HCT116 (cell line): ENCODE data around the gene SSNA1. TPM values are rescaled to one million over a fixed set of nuclear protein-coding genes. Genes with fewer than 3 reads are reported as not detected.

Experiments used
- ATAC-seq: fragments of 200-7000 bp; cut with Tn5 transposase; 2 replicates; pipeline ENCODE4 v1.9.1; 2020; ENCODE audit warnings: mild to moderate bottlenecking, moderate library complexity
- BruUV-seq: library from RNA; stranded (reverse); fragments of 400-500 nt; replicated peaks from 2 replicates; lab custom pipeline; 2021; lab: Mats Ljungman, UMichigan
- CTCF ChIA-PET: fragments of 300-600 bp; sonication (Branson Sonifier 250); formaldehyde crosslinking; loops from one replicate; lab custom pipeline; 2021; ENCODE audit warnings: antibody characterized with exemption; lab: Charles Lee
- POLR2A ChIA-PET: fragments of 300-600, 350-600 bp; sonication (Branson Sonifier 250); formaldehyde crosslinking; loops from one replicate; lab custom pipeline; 2021; ENCODE audit warnings: antibody characterized with exemption; lab: Charles Lee
- RAD21 ChIA-PET, 2 experiments: fragments of 300-600 bp; sonication (Branson Sonifier 250); formaldehyde crosslinking; loops; one replicate each; lab custom pipeline; 2023; ENCODE audit warnings: low total read pairs in 2 of 2; ENCODE audit not compliant: uncharacterized antibody in 2 of 2, unreplicated experiment in 2 of 2, low non-redundant PET in 1 of 2; lab: Charles Lee
- DNase-seq: peaks from one replicate; pipeline ENCODE4 v3.0.0-alpha.2; 2010; ENCODE audit warnings: low read depth, low spot score
- H2AFZ ChIP-seq: fragments of 200-600 bp; shearing (Covaris generic), sonication (generic); 2 replicates; pipeline ENCODE4 v1.6.1; 2017; ENCODE audit warnings: low read depth, mixed run types, mixed read lengths, antibody characterized with exemption, low read length; ENCODE audit not compliant: poor library complexity, severe bottlenecking
- H3K27ac ChIP-seq: 2 replicates; pipeline ENCODE4 v1.5.1; 2012; ENCODE audit warnings: low read depth, low read length
- H3K27me3 ChIP-seq: fragments of 200-600 bp; sonication (generic); 2 replicates; pipeline ENCODE4 v1.6.1; 2016; ENCODE audit warnings: mixed run types, low read length, mixed read lengths; ENCODE audit not compliant: insufficient read depth
- H3K36me3 ChIP-seq, 2 experiments: fragments of 200-500 bp in 1 of 2; fragments of 200-600 bp in 1 of 2; sonication (Bioruptor generic) in 1 of 2; sonication (generic) in 1 of 2; 2 replicates each; pipeline versions ENCODE4 v1.5.1 to v1.6.1; 2014 to 2016; ENCODE audit warnings: low read length in 2 of 2, inconsistent platforms in 1 of 2, mixed read lengths in 1 of 2, mixed run types in 1 of 2; ENCODE audit not compliant: insufficient read depth in 2 of 2, control insufficient read depth in 1 of 2
- H3K4me1 ChIP-seq, 2 experiments: fragments of 200-600 bp in 1 of 2; sonication (generic) in 1 of 2; 2 replicates each; pipeline versions ENCODE4 v1.5.1 to v1.6.1; 2012 to 2017; ENCODE audit warnings: low read length in 2 of 2, inconsistent platforms in 1 of 2, mild to moderate bottlenecking in 1 of 2, mixed read lengths in 1 of 2, mixed run types in 1 of 2, moderate library complexity in 1 of 2; ENCODE audit not compliant: insufficient read depth in 2 of 2, control insufficient read depth in 1 of 2
- H3K4me2 ChIP-seq: fragments of 200-600 bp; sonication (generic); 2 replicates; pipeline ENCODE4 v1.6.1; 2017; ENCODE audit warnings: mixed run types, low read length, mixed read lengths
- H3K4me3 ChIP-seq, 2 experiments: fragments of 200-600 bp in 1 of 2; sonication (generic) in 1 of 2; replicated peaks in 1 of 2; 2 replicates each; pipeline ENCODE4 v1.5.1; 2011 to 2016; ENCODE audit warnings: low read length in 2 of 2, control low read depth in 1 of 2, low read depth in 1 of 2, mild to moderate bottlenecking in 1 of 2, mixed read lengths in 1 of 2, mixed run types in 1 of 2
- H3K79me2 ChIP-seq: fragments of 200-600 bp; sonication (generic); 2 replicates; pipeline ENCODE4 v1.6.1; 2017; ENCODE audit warnings: mild to moderate bottlenecking, mixed run types, low read length, moderate library complexity, mixed read lengths; ENCODE audit not compliant: insufficient read depth
- H3K9ac ChIP-seq: fragments of 200-600 bp; sonication (generic); 2 replicates; pipeline ENCODE4 v1.6.1; 2016; ENCODE audit warnings: low read length, mixed read lengths
- H3K9me2 ChIP-seq: fragments of 200-600 bp; sonication (generic), shearing (Covaris generic); 2 replicates; pipeline ENCODE4 v1.6.1; 2017; ENCODE audit warnings: mixed run types, mild to moderate bottlenecking, moderate library complexity; ENCODE audit not compliant: insufficient read depth
- H3K9me3 ChIP-seq, 2 experiments: fragments of 200-500 bp in 1 of 2; fragments of 200-600 bp in 1 of 2; sonication (Bioruptor generic) in 1 of 2; sonication (generic) in 1 of 2; 2 replicates each; pipeline ENCODE4 v1.6.1; 2014 to 2017; ENCODE audit warnings: low read length in 2 of 2, mixed read lengths in 2 of 2, inconsistent platforms in 1 of 2, low read depth in 1 of 2, mild to moderate bottlenecking in 1 of 2, mixed run types in 1 of 2, moderate library complexity in 1 of 2; ENCODE audit not compliant: control insufficient read depth in 1 of 2, insufficient read depth in 1 of 2
- H4K20me1 ChIP-seq: fragments of 200-600 bp; sonication (generic), shearing (Covaris generic); 2 replicates; pipeline ENCODE4 v1.6.1; 2017; ENCODE audit warnings: mixed run types, mild to moderate bottlenecking, moderate library complexity; ENCODE audit not compliant: insufficient read depth
- ATF3 ChIP-seq: IDR thresholded peaks from 2 replicates; pipeline ENCODE4 v1.6.1; 2012
- CBX3 ChIP-seq: IDR thresholded peaks from 2 replicates; pipeline ENCODE4 v1.6.1; 2012; ENCODE audit warnings: low read depth
- CTCF ChIP-seq, 3 experiments: fragments of 200-600 bp in 1 of 3; sonication (generic) in 1 of 3; IDR thresholded peaks in 2 of 3; conservative IDR thresholded peaks in 1 of 3; 2 replicates each; pipeline ENCODE4 v1.5.1; 2012 to 2017; ENCODE audit warnings: low read depth in 2 of 3, low read length in 2 of 3, antibody characterized with exemption in 1 of 3, borderline replicate concordance in 1 of 3, control low read depth in 1 of 3, mild to moderate bottlenecking in 1 of 3, mixed read lengths in 1 of 3, mixed run types in 1 of 3, moderate library complexity in 1 of 3; ENCODE audit not compliant: insufficient read depth in 1 of 3
- EGR1 ChIP-seq: IDR thresholded peaks from 2 replicates; pipeline ENCODE4 v1.6.1; 2012; ENCODE audit warnings: low read depth
- FOSL1 ChIP-seq: IDR thresholded peaks from 2 replicates; pipeline ENCODE4 v1.6.1; 2012; ENCODE audit warnings: low read depth
- JUND ChIP-seq: IDR thresholded peaks from 2 replicates; pipeline ENCODE4 v1.6.1; 2012
- POLR2A ChIP-seq: IDR thresholded peaks from 2 replicates; pipeline ENCODE4 v1.7.0; 2011; ENCODE audit warnings: borderline replicate concordance; ENCODE audit not compliant: insufficient read depth, insufficient read length; ENCODE audit errors: extremely low read depth
- POLR2AphosphoS5 ChIP-seq: IDR thresholded peaks from 2 replicates; pipeline ENCODE4 v1.6.1; 2011; ENCODE audit warnings: mild to moderate bottlenecking, low read depth, low read length, moderate library complexity
- RAD21 ChIP-seq: IDR thresholded peaks from 2 replicates; pipeline ENCODE4 v1.6.1; 2012; ENCODE audit warnings: low read depth, mild to moderate bottlenecking
- SIN3A ChIP-seq: IDR thresholded peaks from 2 replicates; pipeline ENCODE4 v1.6.1; 2012; ENCODE audit warnings: low read depth
- SRF ChIP-seq: IDR thresholded peaks from 2 replicates; pipeline ENCODE4 v1.6.1; 2012; ENCODE audit warnings: low read depth
- TCF7L2 ChIP-seq: IDR thresholded peaks from 2 replicates; pipeline ENCODE4 v1.7.0; 2011; ENCODE audit warnings: borderline replicate concordance, inconsistent platforms; ENCODE audit not compliant: insufficient read depth, insufficient read length; ENCODE audit errors: extremely low read depth
- YY1 ChIP-seq: IDR thresholded peaks from 2 replicates; pipeline ENCODE4 v1.6.1; 2011; ENCODE audit warnings: low read length, low read depth, moderate library complexity, mild to moderate bottlenecking; ENCODE audit not compliant: insufficient replicate concordance; ENCODE audit errors: extremely low read depth
- ZBTB33 ChIP-seq: IDR thresholded peaks from 2 replicates; pipeline ENCODE4 v1.6.1; 2011; ENCODE audit warnings: mild to moderate bottlenecking, low read length, moderate library complexity; ENCODE audit not compliant: insufficient replicate concordance; ENCODE audit errors: extremely low read depth
- intact Hi-C: fragments of 100-400 bp; cut with micrococcal nuclease; formaldehyde crosslinking; loops from 2 replicates; pipeline ENCODE4 v1.10.0; 2022
- total RNA-seq: library from RNA; stranded (reverse); gene quantifications from one replicate; pipeline ENCODE4 v1.2.1, GENCODE V29; 2021; ENCODE audit not compliant: unreplicated experiment

Gene SSNA1
- total RNA-seq, 1 experiment from 2014 or later: 84.7 TPM

- Histone ChIP-seq H3K9me3 (no peaks in the 10 kb centered on the region), H3K9me2 (no peaks in the 10 kb centered on the region), H3K36me3 (no peaks in the 10 kb centered on the region), H3K9ac (no peak overlapping the region), H3K27ac (no peak overlapping the region), H4K20me1 (no peaks in the 10 kb centered on the region), H3K4me2 (no peak overlapping the region), H3K79me2 (no peaks in the 10 kb centered on the region), H3K4me3 (no peak overlapping the region), H2AFZ (no peak overlapping the region), H3K27me3 (no peaks in the 10 kb centered on the region), H3K4me1 (peaks cover 20 to 37% of the 10 kb centered on the region in 2 experiments)
- BruUV-seq: no TSS peak
- POLR2A ChIA-PET: no interaction called here
- ATAC-seq: no peak
- intact Hi-C loops: no loop called here
- CTCF ChIA-PET: no interaction called here
- DNase-seq: no peak
- RAD21 ChIA-PET: no interaction called here
- TF ChIP-seq ATF3 (no peak), POLR2A (no peak), EGR1 (no peak), YY1 (no peak), JUND (no peak), POLR2AphosphoS5 (no peak), SRF (no peak), RAD21 (no peak), CBX3 (no peak), SIN3A (no peak), CTCF (IDR thresholded peaks at IDR 0.05 in 2 of 3, conservative IDR thresholded peaks at IDR 0.05 in 1 of 3; ENCODE audit: borderline replicate concordance in 1 of 3, insufficient read depth in 1 of 3, low read depth in 2 of 3, low read length in 2 of 3) (no peak), ZBTB33 (no peak), TCF7L2 (no peak), FOSL1 (no peak)
Measured at GRCh38 chr9:137231372-137232039, 43.0 kb downstream of the SSNA1 start.
